Stimulated activated naive CD8-positive, alpha-beta T cell treated with anti-CD3 and anti-CD28 coated beads, Interleukin-15, Interleukin-2, amounts not matched to agents 100 U/mL and 50 U/mL, for 24 hours (primary cell): ENCODE results near the gene EHF.

Experiments
- ATAC-seq: fragments of 150-1000 bp; cut with Tn5 transposase; one replicate; pipeline ENCODE4 v1.10.0; 2021
- DNase-seq: peaks from one replicate; pipeline ENCODE4 v3.0.0; 2021

The EHF gene

GRCh38 chr11:34602245-34602644 lies 18.6 kb upstream of the EHF start:
- no peak for ATAC-seq
- no peak for DNase-seq

- DNase-seq, result no peak
- ATAC-seq, result no peak
Observed at GRCh38 chr11:34603129-34604001, 17.5 kb upstream of the EHF start.

- DNase-seq, result no peak
- ATAC-seq, result no peak
Observed at GRCh38 chr11:34604145-34604544, 16.7 kb upstream of the EHF start.

- no peak for DNase-seq
- no peak for ATAC-seq
Observed at GRCh38 chr11:34604911-34605310, 16.0 kb upstream of the EHF start.

GRCh38 chr11:34605481-34606325 lies 15.2 kb upstream of the EHF start:
- no peak for ATAC-seq

GRCh38 chr11:34606326-34607120 lies 14.4 kb upstream of the EHF start:
- DNase-seq (no peak), ATAC-seq (peak; percentile 17)

More at GRCh38 chr11:34605481-34606325, 15.2 kb upstream of the EHF start:
- no peak for DNase-seq

- DNase-seq (no peak), ATAC-seq (no peak)
Observed at GRCh38 chr11:34609187-34609751, 11.6 kb upstream of the EHF start.

GRCh38 chr11:34609850-34610249 lies 11.0 kb upstream of the EHF start:
- ATAC-seq (no peak), DNase-seq (no peak)

- ATAC-seq, result no peak
- no peak for DNase-seq
Observed at GRCh38 chr11:34610324-34611041, 10.4 kb upstream of the EHF start.

- ATAC-seq (no peak), DNase-seq (no peak)
Observed at GRCh38 chr11:34613015-34613414, 7.9 kb upstream of the EHF start.

- peak; percentile 53 for ATAC-seq
- DNase-seq, result no peak
Observed at GRCh38 chr11:34613552-34614056, 7.3 kb upstream of the EHF start.

- peak; percentile 48 for ATAC-seq
- no peak for DNase-seq
Observed at GRCh38 chr11:34614344-34615104, 6.4 kb upstream of the EHF start.

GRCh38 chr11:34616086-34616485 lies 4.8 kb upstream of the EHF start:
- DNase-seq (no peak), ATAC-seq (no peak)

- no peak for ATAC-seq
- no peak for DNase-seq
Observed at GRCh38 chr11:34616830-34617504, 3.9 kb upstream of the EHF start.

GRCh38 chr11:34618406-34618805 lies 2.5 kb upstream of the EHF start:
- DNase-seq, result no peak

GRCh38 chr11:34619062-34619516 lies 1.8 kb upstream of the EHF start:
- DNase-seq (no peak), ATAC-seq (no peak)

More at GRCh38 chr11:34618406-34618805, 2.5 kb upstream of the EHF start:
- ATAC-seq, result no peak

- no peak for DNase-seq
- no peak for ATAC-seq
Observed at GRCh38 chr11:34620202-34620601, 691 bp upstream of the EHF start.

- no peak for DNase-seq
- no peak for ATAC-seq
Observed at GRCh38 chr11:34621876-34622275, 983 bp downstream of the EHF start.

GRCh38 chr11:34623463-34623862 lies 2.6 kb downstream of the EHF start:
- DNase-seq (no peak), ATAC-seq (no peak)

GRCh38 chr11:34624069-34624468 lies 3.2 kb downstream of the EHF start:
- no peak for ATAC-seq
- DNase-seq, result no peak
